ENCODE measurements around the gene ZSWIM6.

The ZSWIM6 gene

GRCh38 chr5:61538722-61539501, 206.9 kb downstream of the ZSWIM6 start:
- DNase-seq (ENCODE audit: low read depth in 2 of 2) = no peak

GRCh38 chr5:61549530-61549929, 217.5 kb downstream of the ZSWIM6 start:
- DNase-seq (ENCODE audit: low read depth in 2 of 2) = no peak

- DNase-seq (ENCODE audit: low read depth in 2 of 2) = no peak
These were observed 219.7 kb downstream of the ZSWIM6 start for GRCh38 chr5:61551637-61552313.

GRCh38 chr5:61559146-61559545, 227.1 kb downstream of the ZSWIM6 start:
- no peak for DNase-seq (ENCODE audit: low read depth in 2 of 2)

GRCh38 chr5:61559722-61560121, 227.7 kb downstream of the ZSWIM6 start:
- no peak for DNase-seq (ENCODE audit: low read depth in 2 of 2)

- DNase-seq (ENCODE audit: low read depth in 2 of 2) = no peak
These were observed 231.3 kb downstream of the ZSWIM6 start for GRCh38 chr5:61563401-61563800.

- no peak for DNase-seq (ENCODE audit: low read depth in 2 of 2)
These were observed 235.3 kb downstream of the ZSWIM6 start for GRCh38 chr5:61567337-61567736.

GRCh38 chr5:61569353-61569752, 237.3 kb downstream of the ZSWIM6 start:
- DNase-seq (ENCODE audit: low read depth in 2 of 2) = no peak

- no peak for DNase-seq (ENCODE audit: low read depth in 2 of 2)
These were observed 238.7 kb downstream of the ZSWIM6 start for GRCh38 chr5:61570767-61571166.

- DNase-seq (ENCODE audit: low read depth in 2 of 2) = no peak
These were observed 240.9 kb downstream of the ZSWIM6 start for GRCh38 chr5:61572959-61573358.

GRCh38 chr5:61575103-61575502, 243.0 kb downstream of the ZSWIM6 start:
- peak; percentile 89 to 90 for DNase-seq (ENCODE audit: low read depth in 2 of 2)

- DNase-seq (ENCODE audit: low read depth in 2 of 2) = no peak
These were observed 243.5 kb downstream of the ZSWIM6 start for GRCh38 chr5:61575581-61575980.

GRCh38 chr5:61576556-61576955, 244.5 kb downstream of the ZSWIM6 start:
- no peak for DNase-seq (ENCODE audit: low read depth in 2 of 2)

- no peak for DNase-seq (ENCODE audit: low read depth in 2 of 2)
These were observed 246.9 kb downstream of the ZSWIM6 start for GRCh38 chr5:61578858-61579503.

GRCh38 chr5:61582205-61582820, 250.3 kb downstream of the ZSWIM6 start:
- DNase-seq (ENCODE audit: low read depth in 2 of 2) = peak in 1 of 2 experiments; percentile 14

GRCh38 chr5:61582887-61583286, 250.8 kb downstream of the ZSWIM6 start:
- no peak for DNase-seq (ENCODE audit: low read depth in 2 of 2)

- DNase-seq (ENCODE audit: low read depth in 2 of 2) = no peak
These were observed 254.3 kb downstream of the ZSWIM6 start for GRCh38 chr5:61586096-61587084.

- DNase-seq (ENCODE audit: low read depth in 2 of 2) = no peak
These were observed 255.1 kb downstream of the ZSWIM6 start for GRCh38 chr5:61587125-61587524.

GRCh38 chr5:61588216-61588615, 256.2 kb downstream of the ZSWIM6 start:
- DNase-seq (ENCODE audit: low read depth in 2 of 2) = no peak

GRCh38 chr5:61589946-61590345, 257.9 kb downstream of the ZSWIM6 start:
- no peak for DNase-seq (ENCODE audit: low read depth in 2 of 2)

- no peak for DNase-seq (ENCODE audit: low read depth in 2 of 2)
These were observed 258.4 kb downstream of the ZSWIM6 start for GRCh38 chr5:61590473-61590872.
